ENCODE data around the gene ATE1. TPM values are rescaled to one million over a fixed set of nuclear protein-coding genes. Genes with fewer than 3 reads are reported as not detected.

The ATE1 gene
- polyA plus RNA-seq, 1 experiment = 17.9 TPM

DNA sequence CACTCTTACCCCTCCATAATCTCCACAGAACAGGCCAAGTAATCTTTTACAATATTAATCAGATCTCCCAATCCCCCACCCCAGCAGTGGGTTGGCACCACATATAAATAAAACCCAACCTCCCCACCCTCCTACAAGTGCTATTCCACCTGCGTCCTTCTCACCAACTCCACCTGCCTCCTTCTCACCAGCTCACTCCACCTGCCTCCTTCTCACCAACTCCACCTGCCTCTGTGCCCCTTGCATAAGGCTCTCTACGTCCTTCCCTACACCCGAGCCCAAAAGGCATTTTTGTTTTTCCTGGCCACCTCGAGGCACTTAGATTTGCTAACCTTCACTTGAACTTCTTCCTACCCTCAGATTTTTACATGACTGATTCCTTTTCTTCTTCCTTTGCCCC, 89.7 kb downstream of the ATE1 start:
- no peak overlapping the region for H3K4me3 ChIP-seq (ENCODE audit: low read depth, low read length)
- TF ChIP-seq, protein P1, sequence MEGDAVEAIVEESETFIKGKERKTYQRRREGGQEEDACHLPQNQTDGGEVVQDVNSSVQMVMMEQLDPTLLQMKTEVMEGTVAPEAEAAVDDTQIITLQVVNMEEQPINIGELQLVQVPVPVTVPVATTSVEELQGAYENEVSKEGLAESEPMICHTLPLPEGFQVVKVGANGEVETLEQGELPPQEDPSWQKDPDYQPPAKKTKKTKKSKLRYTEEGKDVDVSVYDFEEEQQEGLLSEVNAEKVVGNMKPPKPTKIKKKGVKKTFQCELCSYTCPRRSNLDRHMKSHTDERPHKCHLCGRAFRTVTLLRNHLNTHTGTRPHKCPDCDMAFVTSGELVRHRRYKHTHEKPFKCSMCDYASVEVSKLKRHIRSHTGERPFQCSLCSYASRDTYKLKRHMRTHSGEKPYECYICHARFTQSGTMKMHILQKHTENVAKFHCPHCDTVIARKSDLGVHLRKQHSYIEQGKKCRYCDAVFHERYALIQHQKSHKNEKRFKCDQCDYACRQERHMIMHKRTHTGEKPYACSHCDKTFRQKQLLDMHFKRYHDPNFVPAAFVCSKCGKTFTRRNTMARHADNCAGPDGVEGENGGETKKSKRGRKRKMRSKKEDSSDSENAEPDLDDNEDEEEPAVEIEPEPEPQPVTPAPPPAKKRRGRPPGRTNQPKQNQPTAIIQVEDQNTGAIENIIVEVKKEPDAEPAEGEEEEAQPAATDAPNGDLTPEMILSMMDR (IDR thresholded peaks at IDR 0.05; ENCODE audit: low read depth, low read length) = no peak
- ChIA-PET CTCF (interaction anchor here (6.9 kb wide), 1 partner anchor 15 kb away, joined by 68 read pairs; no protein-coding TSS in a partner anchor), POLR2A (no interaction called here)
- no peak overlapping the region for H3K27ac ChIP-seq (ENCODE audit: low read depth, low read length)
- no peaks in the 10 kb centered on the region for H3K27me3 ChIP-seq (ENCODE audit: control insufficient read depth, insufficient read depth, low read length)
- no peak for DNase-seq (ENCODE audit: low read depth, low spot score)
- no peaks in the 10 kb centered on the region for H3K9me3 ChIP-seq (ENCODE audit: control insufficient read depth, insufficient read depth, low read length)

DNA sequence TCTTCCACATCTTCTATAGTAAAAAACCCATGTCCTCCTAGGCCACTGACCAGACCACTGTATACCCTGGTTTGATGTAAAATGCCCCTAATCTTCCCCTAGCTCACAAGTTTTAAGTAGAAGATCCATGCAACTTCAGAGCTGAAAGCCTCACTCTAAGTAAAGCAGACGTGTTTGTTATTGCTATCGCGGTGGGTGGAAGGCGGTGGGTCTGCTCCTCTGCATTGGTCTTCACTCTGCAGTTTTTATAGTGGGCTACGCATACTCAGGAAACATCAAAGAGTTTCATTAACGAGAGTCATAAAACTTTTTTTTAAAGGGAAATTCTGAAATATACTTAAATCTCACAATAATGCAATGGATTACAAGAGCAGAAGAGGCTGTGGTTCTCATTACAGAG, 91.7 kb downstream of the ATE1 start:
- DNase-seq (ENCODE audit: low read depth, low spot score) = no peak
- Histone ChIP-seq H3K9me3 (ENCODE audit: control insufficient read depth, insufficient read depth, low read length) (no peaks in the 10 kb centered on the region), H3K27ac (ENCODE audit: low read depth, low read length) (no peak overlapping the region), H3K4me3 (ENCODE audit: low read depth, low read length) (no peak overlapping the region), H3K27me3 (ENCODE audit: control insufficient read depth, insufficient read depth, low read length) (no peaks in the 10 kb centered on the region)
- ChIA-PET CTCF (interaction anchor here (6.9 kb wide), 1 partner anchor 13 kb away, joined by 68 read pairs; no protein-coding TSS in a partner anchor), POLR2A (no interaction called here)
- TF ChIP-seq, protein P1 (IDR thresholded peaks at IDR 0.05; ENCODE audit: low read depth, low read length) = no peak

DNA sequence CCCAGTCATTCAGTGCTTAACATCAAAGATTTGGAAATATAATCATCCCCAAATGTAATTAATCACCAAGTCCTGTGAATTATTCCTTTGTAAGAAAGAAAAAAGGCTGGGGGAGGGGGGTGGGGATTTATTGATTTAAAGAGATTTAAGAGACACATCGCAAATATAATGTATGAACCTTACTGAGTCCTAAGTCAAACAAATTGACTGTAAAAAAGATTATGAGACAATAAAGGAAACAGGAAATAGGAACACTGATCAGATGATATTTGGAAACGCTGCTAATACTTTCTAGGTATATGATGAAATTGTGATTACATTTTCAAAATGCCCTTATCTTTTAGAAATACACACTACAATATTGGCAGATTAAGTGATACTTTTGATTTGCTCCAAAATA, 92.5 kb downstream of the ATE1 start:
- DNase-seq (ENCODE audit: low read depth, low spot score) = no peak
- no peak overlapping the region for H3K27ac ChIP-seq (ENCODE audit: low read depth, low read length)
- TF ChIP-seq, protein P1 (IDR thresholded peaks at IDR 0.05; ENCODE audit: low read depth, low read length) = no peak
- POLR2A ChIA-PET = no interaction called here
- CTCF ChIA-PET = interaction anchor here (6.9 kb wide), 1 partner anchor 12 kb away, joined by 68 read pairs; no protein-coding TSS in a partner anchor
- no peaks in the 10 kb centered on the region for H3K27me3 ChIP-seq (ENCODE audit: control insufficient read depth, insufficient read depth, low read length)
- H3K4me3 ChIP-seq (ENCODE audit: low read depth, low read length) = no peak overlapping the region
- no peaks in the 10 kb centered on the region for H3K9me3 ChIP-seq (ENCODE audit: control insufficient read depth, insufficient read depth, low read length)

DNA sequence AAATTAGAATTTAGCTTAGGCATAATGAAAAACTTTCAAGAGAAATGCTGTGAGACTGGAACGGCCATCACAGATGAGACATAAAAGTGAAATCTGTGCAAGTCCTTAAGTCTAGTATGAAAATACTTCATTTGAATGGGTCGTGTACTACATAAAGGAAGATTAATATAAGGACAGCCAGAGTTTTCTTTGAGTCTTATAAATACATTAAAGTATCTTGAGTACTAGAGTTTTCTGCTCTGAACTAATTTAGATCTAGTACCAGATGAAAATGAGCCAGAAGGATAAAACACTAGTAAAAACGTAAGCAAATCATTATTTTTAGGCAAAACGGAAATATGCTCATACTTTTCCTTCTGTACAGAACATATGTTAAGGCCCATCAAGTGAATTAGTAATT, 93.1 kb downstream of the ATE1 start:
- DNase-seq (ENCODE audit: low read depth, low spot score) = no peak
- ChIA-PET CTCF (interaction anchor here (6.9 kb wide), 1 partner anchor 11 kb away, joined by 68 read pairs; no protein-coding TSS in a partner anchor), POLR2A (no interaction called here)
- Histone ChIP-seq H3K27ac (ENCODE audit: low read depth, low read length) (no peak overlapping the region), H3K9me3 (ENCODE audit: control insufficient read depth, insufficient read depth, low read length) (no peaks in the 10 kb centered on the region), H3K4me3 (ENCODE audit: low read depth, low read length) (no peak overlapping the region), H3K27me3 (ENCODE audit: control insufficient read depth, insufficient read depth, low read length) (no peaks in the 10 kb centered on the region)
- TF ChIP-seq, protein P1 (IDR thresholded peaks at IDR 0.05; ENCODE audit: low read depth, low read length) = no peak

DNA sequence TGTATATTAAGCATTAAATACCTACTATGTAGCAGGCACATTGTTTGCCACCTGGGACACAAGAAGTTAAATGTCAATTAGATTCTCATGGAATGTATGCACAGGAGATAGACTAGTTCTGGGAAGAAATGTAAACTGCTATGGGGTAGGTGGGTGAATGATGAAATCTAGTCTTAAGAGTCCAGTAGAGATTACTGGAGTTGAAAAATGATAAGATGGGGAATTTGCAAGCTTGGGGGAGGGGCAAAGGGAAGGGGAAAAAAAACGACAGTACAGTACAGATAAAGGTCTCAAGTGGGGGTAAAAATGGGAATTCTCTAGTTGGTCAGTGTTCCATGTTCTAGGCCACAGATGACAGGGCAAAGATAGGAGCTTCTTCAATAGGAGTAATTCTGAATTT, 94.4 kb downstream of the ATE1 start:
- CTCF ChIA-PET = interaction anchor here (1.2 to 6.9 kb wide), 2 partner anchors 10 to 28 kb away, joined by 4 to 68 read pairs; no protein-coding TSS in a partner anchor
- Histone ChIP-seq H3K9me3 (ENCODE audit: control insufficient read depth, insufficient read depth, low read length) (no peaks in the 10 kb centered on the region), H3K27me3 (ENCODE audit: control insufficient read depth, insufficient read depth, low read length) (no peaks in the 10 kb centered on the region), H3K27ac (ENCODE audit: low read depth, low read length) (no peak overlapping the region), H3K4me3 (ENCODE audit: low read depth, low read length) (no peak overlapping the region)
- TF ChIP-seq, protein P1 (IDR thresholded peaks at IDR 0.05; ENCODE audit: low read depth, low read length) = no peak
- DNase-seq (ENCODE audit: low read depth, low spot score) = no peak
- POLR2A ChIA-PET = no interaction called here
